Transverse colon (tissue), 4 donors: ENCODE measurements around the gene EED.

Experiments used
- EP300 ChIP-seq: sonication (generic); formaldehyde crosslinking; IDR thresholded peaks from one replicate; pipeline ENCODE4 v1.6.1; 2017; ENCODE audit warnings: antibody characterized with exemption, low read depth
- POLR2A ChIP-seq: fragments of 450-650 bp; IDR thresholded peaks from one replicate; pipeline ENCODE4 v1.6.1; 2016; ENCODE audit warnings: antibody characterized with exemption, mild to moderate bottlenecking, moderate library complexity
- POLR2AphosphoS5 ChIP-seq, 3 donors: sonication (generic); formaldehyde crosslinking; IDR thresholded peaks; one replicate each; pipeline ENCODE4 v1.6.1; 2016; ENCODE audit warnings: antibody characterized with exemption in 3 of 3
- TF ChIP-seq, protein P1 (sequence below), 5 experiments: fragments of 200-600 bp in 3 of 5; fragments of 450-650 bp in 2 of 5; sonication (generic) in 3 of 5; IDR thresholded peaks; 1 replicate in 2 of 5; 2 replicates in 3 of 5; pipeline ENCODE4 v1.5.1; 2016 to 2017; ENCODE audit warnings: antibody characterized with exemption in 5 of 5, inconsistent platforms in 3 of 5, mild to moderate bottlenecking in 2 of 5, moderate library complexity in 1 of 5

DNA sequence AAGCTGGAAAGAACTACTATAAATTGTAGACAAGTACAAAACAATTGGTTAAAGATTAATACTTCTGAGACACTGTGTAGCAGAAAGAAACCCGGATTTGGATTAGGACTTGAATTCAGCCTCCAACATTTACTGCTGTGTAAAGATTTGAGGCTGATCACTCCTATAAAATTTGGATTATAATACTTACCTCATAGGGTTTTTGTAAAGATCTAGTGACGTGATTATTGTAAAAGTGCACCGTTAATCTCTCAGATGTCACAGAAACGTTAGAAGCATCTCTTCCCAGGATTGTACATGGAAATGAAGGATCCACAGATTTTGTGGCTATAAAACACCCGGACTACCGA lies 57.2 kb downstream of the EED start:
- TF ChIP-seq, protein P1, sequence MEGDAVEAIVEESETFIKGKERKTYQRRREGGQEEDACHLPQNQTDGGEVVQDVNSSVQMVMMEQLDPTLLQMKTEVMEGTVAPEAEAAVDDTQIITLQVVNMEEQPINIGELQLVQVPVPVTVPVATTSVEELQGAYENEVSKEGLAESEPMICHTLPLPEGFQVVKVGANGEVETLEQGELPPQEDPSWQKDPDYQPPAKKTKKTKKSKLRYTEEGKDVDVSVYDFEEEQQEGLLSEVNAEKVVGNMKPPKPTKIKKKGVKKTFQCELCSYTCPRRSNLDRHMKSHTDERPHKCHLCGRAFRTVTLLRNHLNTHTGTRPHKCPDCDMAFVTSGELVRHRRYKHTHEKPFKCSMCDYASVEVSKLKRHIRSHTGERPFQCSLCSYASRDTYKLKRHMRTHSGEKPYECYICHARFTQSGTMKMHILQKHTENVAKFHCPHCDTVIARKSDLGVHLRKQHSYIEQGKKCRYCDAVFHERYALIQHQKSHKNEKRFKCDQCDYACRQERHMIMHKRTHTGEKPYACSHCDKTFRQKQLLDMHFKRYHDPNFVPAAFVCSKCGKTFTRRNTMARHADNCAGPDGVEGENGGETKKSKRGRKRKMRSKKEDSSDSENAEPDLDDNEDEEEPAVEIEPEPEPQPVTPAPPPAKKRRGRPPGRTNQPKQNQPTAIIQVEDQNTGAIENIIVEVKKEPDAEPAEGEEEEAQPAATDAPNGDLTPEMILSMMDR (IDR thresholded peaks at IDR 0.05): no peak
- TF ChIP-seq POLR2A: no peak
- no peak for TF ChIP-seq POLR2AphosphoS5 (IDR thresholded peaks at IDR 0.05)
- TF ChIP-seq EP300: no peak
